HEK293 (cell line): ENCODE measurements around the gene RAF1.

Experiments
- CTCF ChIA-PET: fragments of 350-600 bp; formaldehyde crosslinking; extraction: SDS; loops from one replicate; lab custom pipeline; 2021; ENCODE audit warnings: antibody characterized with exemption; lab: Yijun Ruan, JAX
- POLR2A ChIA-PET: fragments of 300-600 bp; formaldehyde crosslinking; extraction: SDS; loops from one replicate; lab custom pipeline; 2020; ENCODE audit warnings: antibody characterized with exemption, inconsistent platforms; lab: Yijun Ruan, JAX
- H3K27ac ChIP-seq: fragments of 200-500 bp; sonication (Bioruptor generic); 2 replicates; pipeline ENCODE4 v1.5.1; 2014; ENCODE audit warnings: low read depth, low read length, control low read depth, inconsistent platforms; ENCODE audit errors: extremely low read depth
- H3K36me3 ChIP-seq, 2 experiments: fragments of 200-500 bp in 1 of 2; sonication (Bioruptor generic) in 1 of 2; 1 replicate in 1 of 2; 2 replicates in 1 of 2; pipeline ENCODE4 v1.5.1; 2014 to 2017; ENCODE audit warnings: inconsistent platforms in 2 of 2, low read length in 2 of 2; ENCODE audit not compliant: control insufficient read depth in 2 of 2, insufficient read depth in 1 of 2
- H3K4me1 ChIP-seq: fragments of 200-500 bp; sonication (Bioruptor generic); 2 replicates; pipeline ENCODE4 v1.5.1; 2014; ENCODE audit warnings: mild to moderate bottlenecking, low read length, inconsistent platforms; ENCODE audit not compliant: control insufficient read depth, insufficient read depth
- H3K4me3 ChIP-seq: 2 replicates; pipeline ENCODE4 v1.5.1; 2011; ENCODE audit warnings: low read depth, mild to moderate bottlenecking, control low read depth, low read length, moderate library complexity
- H3K9me3 ChIP-seq: fragments of 200-500 bp; sonication (Bioruptor generic); 2 replicates; pipeline ENCODE4 v1.5.1; 2014; ENCODE audit warnings: low read depth, low read length, inconsistent platforms; ENCODE audit not compliant: control insufficient read depth, insufficient read depth
- EGR2 ChIP-seq: fragments of 450-650 bp; formaldehyde crosslinking; IDR thresholded peaks from 2 replicates; pipeline ENCODE4 v1.5.1; 2016; ENCODE audit warnings: low read depth, missing biosample characterization, missing genetic modification characterization
- HOXD13 ChIP-seq: sonication (generic); formaldehyde crosslinking; IDR thresholded peaks from 2 replicates; pipeline ENCODE4 v1.8.0; 2022; ENCODE audit warnings: missing genetic modification reagents, borderline replicate concordance
- KLF1 ChIP-seq: fragments of 450-650 bp; formaldehyde crosslinking; IDR thresholded peaks from 2 replicates; pipeline ENCODE4 v1.5.1; 2016; ENCODE audit warnings: missing biosample characterization, missing genetic modification characterization
- KLF7 ChIP-seq: fragments of 450-650 bp; formaldehyde crosslinking; IDR thresholded peaks from 2 replicates; pipeline ENCODE4 v1.5.1; 2016; ENCODE audit warnings: missing biosample characterization, missing genetic modification characterization, borderline replicate concordance
- SCRT2 ChIP-seq: fragments of 450-650 bp; formaldehyde crosslinking; IDR thresholded peaks from 2 replicates; pipeline ENCODE4 v1.5.1; 2016; ENCODE audit warnings: missing biosample characterization, missing genetic modification characterization
- WT1 ChIP-seq: fragments of 450-650 bp; formaldehyde crosslinking; IDR thresholded peaks from 2 replicates; pipeline ENCODE4 v1.5.1; 2016; ENCODE audit warnings: missing biosample characterization, missing genetic modification characterization
- ZBTB1 ChIP-seq: fragments of 450-650 bp; formaldehyde crosslinking; IDR thresholded peaks from 2 replicates; pipeline ENCODE4 v1.5.1; 2016; ENCODE audit warnings: missing biosample characterization, missing genetic modification characterization
- ZBTB20 ChIP-seq: fragments of 450-650 bp; formaldehyde crosslinking; IDR thresholded peaks from 2 replicates; pipeline ENCODE4 v1.5.1; 2016; ENCODE audit warnings: missing biosample characterization, missing genetic modification characterization
- ZBTB49 ChIP-seq: fragments of 450-650 bp; formaldehyde crosslinking; IDR thresholded peaks from 2 replicates; pipeline ENCODE4 v1.5.1; 2016; ENCODE audit warnings: missing biosample characterization, missing genetic modification characterization, low read depth
- ZFHX2 ChIP-seq: fragments of 450-650 bp; formaldehyde crosslinking; conservative IDR thresholded peaks from 2 replicates; pipeline ENCODE4 v1.5.1; 2016; ENCODE audit warnings: missing biosample characterization, missing genetic modification characterization
- ZFP37 ChIP-seq: fragments of 450-650 bp; formaldehyde crosslinking; IDR thresholded peaks from 2 replicates; pipeline ENCODE4 v1.5.1; 2016; ENCODE audit warnings: missing biosample characterization, missing genetic modification characterization
- ZNF394 ChIP-seq: fragments of 450-650 bp; formaldehyde crosslinking; IDR thresholded peaks from 2 replicates; pipeline ENCODE4 v1.5.1; 2016; ENCODE audit warnings: missing biosample characterization, missing genetic modification characterization, mild to moderate bottlenecking, moderate library complexity, borderline replicate concordance
- ZNF426 ChIP-seq: fragments of 450-650 bp; formaldehyde crosslinking; IDR thresholded peaks from 2 replicates; pipeline ENCODE4 v1.5.1; 2017; ENCODE audit warnings: missing biosample characterization, missing genetic modification characterization, mild to moderate bottlenecking, inconsistent platforms, moderate library complexity
- ZNF561 ChIP-seq: fragments of 450-650 bp; IDR thresholded peaks from 2 replicates; pipeline ENCODE4 v1.5.1; 2018; ENCODE audit warnings: missing biosample characterization, missing genetic modification characterization, borderline replicate concordance
- ZNF571 ChIP-seq: fragments of 450-650 bp; formaldehyde crosslinking; IDR thresholded peaks from 2 replicates; pipeline ENCODE4 v1.5.0; 2017; ENCODE audit warnings: missing biosample characterization, missing genetic modification characterization
- ZNF785 ChIP-seq: fragments of 450-650 bp; formaldehyde crosslinking; IDR thresholded peaks from 2 replicates; pipeline ENCODE4 v1.5.1; 2016; ENCODE audit warnings: missing biosample characterization, missing genetic modification characterization
- ZNF837 ChIP-seq: fragments of 450-650 bp; formaldehyde crosslinking; IDR thresholded peaks from 2 replicates; pipeline ENCODE4 v1.5.1; 2016; ENCODE audit warnings: missing biosample characterization, missing genetic modification characterization
- ZNF843 ChIP-seq: fragments of 450-650 bp; formaldehyde crosslinking; IDR thresholded peaks from 2 replicates; pipeline ENCODE4 v1.5.1; 2016; ENCODE audit warnings: missing biosample characterization, missing genetic modification characterization
- TF ChIP-seq, protein P1 (sequence below): fragments of 450-650 bp; formaldehyde crosslinking; IDR thresholded peaks from 2 replicates; pipeline ENCODE4 v1.5.1; 2016; ENCODE audit warnings: missing biosample characterization, missing genetic modification characterization
- TF ChIP-seq, protein P2 (sequence below): fragments of 450-650 bp; formaldehyde crosslinking; IDR thresholded peaks from 2 replicates; pipeline ENCODE4 v1.5.1; 2016; ENCODE audit warnings: missing biosample characterization, missing genetic modification characterization
- TF ChIP-seq, protein P3 (sequence below): fragments of 450-650 bp; formaldehyde crosslinking; IDR thresholded peaks from 2 replicates; pipeline ENCODE4 v1.5.1; 2016; ENCODE audit warnings: missing biosample characterization, missing genetic modification characterization
- TF ChIP-seq, protein P4 (sequence below): fragments of 450-650 bp; formaldehyde crosslinking; IDR thresholded peaks from 2 replicates; pipeline ENCODE4 v1.5.1; 2017; ENCODE audit warnings: missing biosample characterization, missing genetic modification characterization
- TF ChIP-seq, protein P5 (sequence below): fragments of 450-650 bp; formaldehyde crosslinking; IDR thresholded peaks from 2 replicates; pipeline ENCODE4 v1.5.1; 2016; ENCODE audit warnings: missing biosample characterization, missing genetic modification characterization

RAF1 gene

GRCh38 chr3:12663401-12663935 lies 449 bp downstream of the RAF1 start:
- no peaks in the 10 kb centered on the region for H3K36me3 ChIP-seq
- no peaks in the 10 kb centered on the region for H3K9me3 ChIP-seq
- peak overlapping the region; percentile 91 for H3K4me3 ChIP-seq
- H3K4me1 ChIP-seq, result peaks cover 22% of the 10 kb centered on the region
- ChIA-PET POLR2A (interaction anchor here (0.6 to 2.2 kb wide), 4 partner anchors 10 to 133 kb away, joined by 3 to 4 read pairs (median 4); partner anchors contain the start of genes CAND2 and MKRN2), CTCF (no interaction called here)
- peak overlapping the region; percentile 97 for H3K27ac ChIP-seq
- TF ChIP-seq ZBTB49 (tag by site-specific recombination) (no peak), ZFHX2 (peak; percentile 65), ZFP37 (tag by site-specific recombination) (peak; percentile 60; the same call in 1 of the 2 replicates), HOXD13 (CRISPR knock-in tag) (no peak), SCRT2 (tag by site-specific recombination) (0 out of 2 replicates have a peak, but pooled peaks have one; percentile 14), ZBTB20 (peak; percentile 95), KLF7 (tag by site-specific recombination) (0 out of 2 replicates have a peak, but pooled peaks have one; percentile 25), WT1 (tag by site-specific recombination) (no peak), ZNF561 (0 out of 2 replicates have a peak, but pooled peaks have one; percentile 92), ZNF571 (no peak), ZNF843 (tag by site-specific recombination) (no peak), KLF1 (0 out of 2 replicates have a peak, but pooled peaks have one; percentile 16), ZNF394 (tag by site-specific recombination) (peak; percentile 86), ZNF785 (0 out of 2 replicates have a peak, but pooled peaks have one; percentile 11), ZNF426 (no peak), ZNF837 (tag by site-specific recombination) (no peak), ZBTB1 (tag by site-specific recombination) (0 out of 2 replicates have a peak, but pooled peaks have one; percentile 55), EGR2 (tag by site-specific recombination) (peak; percentile 25; the same call in 1 of the 2 replicates)
- TF ChIP-seq, protein P1, sequence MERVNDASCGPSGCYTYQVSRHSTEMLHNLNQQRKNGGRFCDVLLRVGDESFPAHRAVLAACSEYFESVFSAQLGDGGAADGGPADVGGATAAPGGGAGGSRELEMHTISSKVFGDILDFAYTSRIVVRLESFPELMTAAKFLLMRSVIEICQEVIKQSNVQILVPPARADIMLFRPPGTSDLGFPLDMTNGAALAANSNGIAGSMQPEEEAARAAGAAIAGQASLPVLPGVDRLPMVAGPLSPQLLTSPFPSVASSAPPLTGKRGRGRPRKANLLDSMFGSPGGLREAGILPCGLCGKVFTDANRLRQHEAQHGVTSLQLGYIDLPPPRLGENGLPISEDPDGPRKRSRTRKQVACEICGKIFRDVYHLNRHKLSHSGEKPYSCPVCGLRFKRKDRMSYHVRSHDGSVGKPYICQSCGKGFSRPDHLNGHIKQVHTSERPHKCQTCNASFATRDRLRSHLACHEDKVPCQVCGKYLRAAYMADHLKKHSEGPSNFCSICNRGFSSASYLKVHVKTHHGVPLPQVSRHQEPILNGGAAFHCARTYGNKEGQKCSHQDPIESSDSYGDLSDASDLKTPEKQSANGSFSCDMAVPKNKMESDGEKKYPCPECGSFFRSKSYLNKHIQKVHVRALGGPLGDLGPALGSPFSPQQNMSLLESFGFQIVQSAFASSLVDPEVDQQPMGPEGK (tag by site-specific recombination), result peak; percentile 73; the same call in 1 of the 2 replicates
- TF ChIP-seq, protein P2, sequence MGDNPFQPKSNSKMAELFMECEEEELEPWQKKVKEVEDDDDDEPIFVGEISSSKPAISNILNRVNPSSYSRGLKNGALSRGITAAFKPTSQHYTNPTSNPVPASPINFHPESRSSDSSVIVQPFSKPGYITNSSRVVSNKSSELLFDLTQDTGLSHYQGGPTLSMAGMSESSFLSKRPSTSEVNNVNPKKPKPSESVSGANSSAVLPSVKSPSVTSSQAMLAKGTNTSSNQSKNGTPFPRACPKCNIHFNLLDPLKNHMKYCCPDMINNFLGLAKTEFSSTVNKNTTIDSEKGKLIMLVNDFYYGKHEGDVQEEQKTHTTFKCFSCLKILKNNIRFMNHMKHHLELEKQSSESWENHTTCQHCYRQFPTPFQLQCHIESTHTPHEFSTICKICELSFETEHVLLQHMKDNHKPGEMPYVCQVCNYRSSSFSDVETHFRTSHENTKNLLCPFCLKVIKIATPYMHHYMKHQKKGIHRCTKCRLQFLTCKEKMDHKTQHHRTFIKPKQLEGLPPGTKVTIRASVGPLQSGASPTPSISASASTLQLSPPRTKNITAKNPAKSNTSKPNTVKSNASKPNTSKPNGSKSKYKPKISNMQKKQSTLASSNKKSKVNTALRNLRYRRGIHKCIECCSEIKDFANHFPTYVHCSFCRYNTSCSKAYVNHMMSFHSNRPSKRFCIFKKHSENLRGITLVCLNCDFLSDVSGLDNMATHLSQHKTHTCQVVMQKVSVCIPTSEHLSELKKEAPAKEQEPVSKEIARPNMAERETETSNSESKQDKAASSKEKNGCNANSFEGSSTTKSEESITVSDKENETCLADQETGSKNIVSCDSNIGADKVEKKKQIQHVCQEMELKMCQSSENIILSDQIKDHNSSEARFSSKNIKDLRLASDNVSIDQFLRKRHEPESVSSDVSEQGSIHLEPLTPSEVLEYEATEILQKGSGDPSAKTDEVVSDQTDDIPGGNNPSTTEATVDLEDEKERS, result no peak
- TF ChIP-seq, protein P3, sequence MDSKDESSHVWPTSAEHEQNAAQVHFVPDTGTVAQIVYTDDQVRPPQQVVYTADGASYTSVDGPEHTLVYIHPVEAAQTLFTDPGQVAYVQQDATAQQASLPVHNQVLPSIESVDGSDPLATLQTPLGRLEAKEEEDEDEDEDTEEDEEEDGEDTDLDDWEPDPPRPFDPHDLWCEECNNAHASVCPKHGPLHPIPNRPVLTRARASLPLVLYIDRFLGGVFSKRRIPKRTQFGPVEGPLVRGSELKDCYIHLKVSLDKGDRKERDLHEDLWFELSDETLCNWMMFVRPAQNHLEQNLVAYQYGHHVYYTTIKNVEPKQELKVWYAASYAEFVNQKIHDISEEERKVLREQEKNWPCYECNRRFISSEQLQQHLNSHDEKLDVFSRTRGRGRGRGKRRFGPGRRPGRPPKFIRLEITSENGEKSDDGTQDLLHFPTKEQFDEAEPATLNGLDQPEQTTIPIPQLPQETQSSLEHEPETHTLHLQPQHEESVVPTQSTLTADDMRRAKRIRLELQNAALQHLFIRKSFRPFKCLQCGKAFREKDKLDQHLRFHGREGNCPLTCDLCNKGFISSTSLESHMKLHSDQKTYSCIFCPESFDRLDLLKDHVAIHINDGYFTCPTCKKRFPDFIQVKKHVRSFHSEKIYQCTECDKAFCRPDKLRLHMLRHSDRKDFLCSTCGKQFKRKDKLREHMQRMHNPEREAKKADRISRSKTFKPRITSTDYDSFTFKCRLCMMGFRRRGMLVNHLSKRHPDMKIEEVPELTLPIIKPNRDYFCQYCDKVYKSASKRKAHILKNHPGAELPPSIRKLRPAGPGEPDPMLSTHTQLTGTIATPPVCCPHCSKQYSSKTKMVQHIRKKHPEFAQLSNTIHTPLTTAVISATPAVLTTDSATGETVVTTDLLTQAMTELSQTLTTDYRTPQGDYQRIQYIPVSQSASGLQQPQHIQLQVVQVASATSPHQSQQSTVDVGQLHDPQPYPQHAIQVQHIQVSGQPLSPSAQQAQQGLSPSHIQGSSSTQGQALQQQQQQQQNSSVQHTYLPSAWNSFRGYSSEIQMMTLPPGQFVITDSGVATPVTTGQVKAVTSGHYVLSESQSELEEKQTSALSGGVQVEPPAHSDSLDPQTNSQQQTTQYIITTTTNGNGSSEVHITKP (tag by site-specific recombination), result peak; percentile 36; the same call in 1 of the 2 replicates
- TF ChIP-seq, protein P4, sequence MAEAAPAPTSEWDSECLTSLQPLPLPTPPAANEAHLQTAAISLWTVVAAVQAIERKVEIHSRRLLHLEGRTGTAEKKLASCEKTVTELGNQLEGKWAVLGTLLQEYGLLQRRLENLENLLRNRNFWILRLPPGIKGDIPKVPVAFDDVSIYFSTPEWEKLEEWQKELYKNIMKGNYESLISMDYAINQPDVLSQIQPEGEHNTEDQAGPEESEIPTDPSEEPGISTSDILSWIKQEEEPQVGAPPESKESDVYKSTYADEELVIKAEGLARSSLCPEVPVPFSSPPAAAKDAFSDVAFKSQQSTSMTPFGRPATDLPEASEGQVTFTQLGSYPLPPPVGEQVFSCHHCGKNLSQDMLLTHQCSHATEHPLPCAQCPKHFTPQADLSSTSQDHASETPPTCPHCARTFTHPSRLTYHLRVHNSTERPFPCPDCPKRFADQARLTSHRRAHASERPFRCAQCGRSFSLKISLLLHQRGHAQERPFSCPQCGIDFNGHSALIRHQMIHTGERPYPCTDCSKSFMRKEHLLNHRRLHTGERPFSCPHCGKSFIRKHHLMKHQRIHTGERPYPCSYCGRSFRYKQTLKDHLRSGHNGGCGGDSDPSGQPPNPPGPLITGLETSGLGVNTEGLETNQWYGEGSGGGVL (tag by site-specific recombination), result peak; percentile 56
- TF ChIP-seq, protein P5, sequence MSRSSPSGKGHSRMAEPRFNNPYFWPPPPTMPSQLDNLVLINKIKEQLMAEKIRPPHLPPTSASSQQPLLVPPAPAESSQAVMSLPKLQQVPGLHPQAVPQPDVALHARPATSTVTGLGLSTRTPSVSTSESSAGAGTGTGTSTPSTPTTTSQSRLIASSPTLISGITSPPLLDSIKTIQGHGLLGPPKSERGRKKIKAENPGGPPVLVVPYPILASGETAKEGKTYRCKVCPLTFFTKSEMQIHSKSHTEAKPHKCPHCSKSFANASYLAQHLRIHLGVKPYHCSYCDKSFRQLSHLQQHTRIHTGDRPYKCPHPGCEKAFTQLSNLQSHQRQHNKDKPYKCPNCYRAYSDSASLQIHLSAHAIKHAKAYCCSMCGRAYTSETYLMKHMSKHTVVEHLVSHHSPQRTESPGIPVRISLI (tag by site-specific recombination), result 0 out of 2 replicates have a peak, but pooled peaks have one; percentile 10
